Ascending aorta (tissue), 2 donors: Measurements from ENCODE around the gene HIF3A. TPM values are rescaled to one million over a fixed set of nuclear protein-coding genes. Genes with fewer than 3 reads are reported as not detected.

Experiments used
- DNase-seq, 2 donors: peaks; one replicate each; pipeline ENCODE4 v3.0.0-alpha.2; 2019; ENCODE audit warnings: low spot score in 2 of 2
- H3K27ac ChIP-seq, 2 donors: fragments of 200-600 bp; sonication (generic); one replicate each; pipeline ENCODE4 v1.5.1; 2016 to 2017; ENCODE audit warnings: mild to moderate bottlenecking in 1 of 2
- H3K27me3 ChIP-seq: fragments of 200-600 bp; sonication (generic); one replicate; pipeline ENCODE4 v1.5.1; 2017
- H3K36me3 ChIP-seq, 2 donors: fragments of 200-600 bp; sonication (generic); one replicate each; pipeline ENCODE4 v1.5.1; 2016
- H3K4me1 ChIP-seq, 2 donors: fragments of 200-600 bp; sonication (generic); one replicate each; pipeline ENCODE4 v1.5.1; 2016 to 2017; ENCODE audit warnings: mild to moderate bottlenecking in 1 of 2
- H3K4me3 ChIP-seq, 2 donors: fragments of 200-600 bp; sonication (generic); one replicate each; pipeline ENCODE4 v1.5.1; 2016 to 2017; ENCODE audit warnings: mild to moderate bottlenecking in 1 of 2
- H3K9me3 ChIP-seq, 2 donors: fragments of 200-600 bp; sonication (generic); one replicate each; pipeline ENCODE4 v1.5.1; 2016
- CTCF ChIP-seq, 3 experiments: fragments of 200-600 bp in 2 of 3; fragments of 450-650 bp in 1 of 3; sonication (generic) in 2 of 3; IDR thresholded peaks; one replicate each; pipeline ENCODE4 v1.5.1; 2016 to 2019; ENCODE audit warnings: antibody characterized with exemption in 3 of 3, mild to moderate bottlenecking in 1 of 3, moderate library complexity in 1 of 3
- intact Hi-C: fragments of 100-400 bp; cut with DNase I; formaldehyde crosslinking; loops from one replicate; pipeline ENCODE4 v1.15.1; 2023
- total RNA-seq: library from RNA; depleted of rRNA; stranded (reverse); fragments of >200 nt; gene quantifications from one replicate; pipeline ENCODE4 v1.1.0, GENCODE V29; 2016

The HIF3A gene
- total RNA-seq, 1 donor from 2014 or later = 591 TPM

- H3K36me3 ChIP-seq = peaks cover 3 to 43% of the 10 kb centered on the region in 2 donors
- no peak overlapping the region for H3K27ac ChIP-seq
- H3K4me1 ChIP-seq = peaks cover 6 to 9% of the 10 kb centered on the region in 2 donors
- H3K27me3 ChIP-seq = no peaks in the 10 kb centered on the region
- TF ChIP-seq CTCF (IDR thresholded peaks at IDR 0.05) = no peak
- H3K4me3 ChIP-seq = no peak overlapping the region
- intact Hi-C loops = no loop called here
- no peaks in the 10 kb centered on the region for H3K9me3 ChIP-seq
- peak in 1 of 2 donors; percentile 48 for DNase-seq
These were observed 71.3 kb downstream of the HIF3A start for GRCh38 chr19:46368116-46368515.

- Histone ChIP-seq H3K9me3 (no peaks in the 10 kb centered on the region), H3K36me3 (peaks cover 0 to 29% of the 10 kb centered on the region in 2 donors), H3K4me1 (peaks cover 7 to 21% of the 10 kb centered on the region in 2 donors), H3K4me3 (no peak overlapping the region), H3K27ac (no peak overlapping the region), H3K27me3 (no peaks in the 10 kb centered on the region)
- TF ChIP-seq CTCF (IDR thresholded peaks at IDR 0.05) = no peak
- DNase-seq = no peak
- intact Hi-C loops = no loop called here
These were observed 73.0 kb downstream of the HIF3A start for GRCh38 chr19:46369817-46370216.

- no peak for TF ChIP-seq CTCF (IDR thresholded peaks at IDR 0.05)
- peak overlapping the region; percentile 9 to 90 for H3K27ac ChIP-seq
These were observed 74.6 kb downstream of the HIF3A start for GRCh38 chr19:46371371-46371901.

GRCh38 chr19:46372901-46373490, 76.2 kb downstream of the HIF3A start:
- intact Hi-C loops = loop anchor here (2.0 kb wide), 1 partner anchor 22 kb away; no protein-coding TSS in a partner anchor
- peak overlapping the region; percentile 85 to 90 for H3K27ac ChIP-seq
- DNase-seq = peak in 1 of 2 donors; percentile 69
- peaks cover 4 to 23% of the 10 kb centered on the region in 2 donors for H3K36me3 ChIP-seq
- H3K9me3 ChIP-seq = no peaks in the 10 kb centered on the region
- H3K27me3 ChIP-seq = no peaks in the 10 kb centered on the region
- peaks cover 9 to 27% of the 10 kb centered on the region in 2 donors for H3K4me1 ChIP-seq
- peak in 2 of 3 experiments; percentile 38 to 43 for TF ChIP-seq CTCF (IDR thresholded peaks at IDR 0.05)
- peak overlapping the region in 1 of 2 donors; percentile 35 for H3K4me3 ChIP-seq

More at GRCh38 chr19:46371371-46371901, 74.6 kb downstream of the HIF3A start:
- Histone ChIP-seq H3K27me3 (no peaks in the 10 kb centered on the region), H3K4me1 (peaks cover 7 to 21% of the 10 kb centered on the region in 2 donors), H3K36me3 (peaks cover 0 to 24% of the 10 kb centered on the region in 2 donors), H3K4me3 (no peak overlapping the region), H3K9me3 (no peaks in the 10 kb centered on the region)
- DNase-seq = peak in 1 of 2 donors; percentile 59
- intact Hi-C loops = no loop called here

- peaks cover 10 to 32% of the 10 kb centered on the region in 2 donors for H3K4me1 ChIP-seq
- H3K27ac ChIP-seq = peak overlapping the region; percentile 85 to 90
- peaks cover 4 to 19% of the 10 kb centered on the region in 2 donors for H3K36me3 ChIP-seq
- H3K4me3 ChIP-seq = peak overlapping the region in 1 of 2 donors; percentile 35
- intact Hi-C loops = loop anchor here (2.0 kb wide), 1 partner anchor 23 kb away; no protein-coding TSS in a partner anchor
- no peak for TF ChIP-seq CTCF (IDR thresholded peaks at IDR 0.05)
- peak; percentile 51 to 84 for DNase-seq
- H3K27me3 ChIP-seq = no peaks in the 10 kb centered on the region
- no peaks in the 10 kb centered on the region for H3K9me3 ChIP-seq
These were observed 76.9 kb downstream of the HIF3A start for GRCh38 chr19:46373491-46374359.
